ENCODE results near the gene SYT13. TPM values are rescaled to one million over a fixed set of nuclear protein-coding genes. Genes with fewer than 3 reads are reported as not detected.
"Not testable (repeated sequence)": the region's sequence is repeated elsewhere in the genome, so short reads cannot be mapped to it uniquely, and the experiment has no call there.

SYT13 gene
- total RNA-seq, 4 donors from 2014 or later = 0.03 to 1.6 TPM; not detected in 2

GRCh38 chr11:45300715-45301114, 14.6 kb upstream of the SYT13 start:
- TF ChIP-seq POLR2A (IDR thresholded peaks at IDR 0.05) (no peak), CTCF (IDR thresholded peaks at IDR 0.05) (no peak)
- DNase-seq (ENCODE audit: low spot score in 2 of 2) = peak in 1 of 2 donors; percentile 74
- no peak overlapping the region for H3K4me3 ChIP-seq (ENCODE audit: low read depth, poor library complexity, severe bottlenecking)
- intact Hi-C loops (cut with DNase I; ENCODE audit: low total_unique reads) = no loop called here
- 68 to 89% methylated on average over 3 of the region's 3 CpGs for WGBS, 2 donors

- intact Hi-C loops (cut with DNase I; ENCODE audit: low total_unique reads) = no loop called here
These were observed 12.6 kb upstream of the SYT13 start for GRCh38 chr11:45298718-45299117.

GRCh38 chr11:45296075-45296474, 9.9 kb upstream of the SYT13 start:
- no peak overlapping the region for H3K4me3 ChIP-seq (ENCODE audit: low read depth, poor library complexity, severe bottlenecking)
- no peak for DNase-seq (ENCODE audit: low spot score in 2 of 2)
- TF ChIP-seq CTCF (IDR thresholded peaks at IDR 0.05) (no peak), POLR2A (IDR thresholded peaks at IDR 0.05) (no peak)
- intact Hi-C loops (cut with DNase I; ENCODE audit: low total_unique reads) = no loop called here
- 67 to 73% methylated on average over 3 of the region's 3 CpGs for WGBS, 2 donors

More at GRCh38 chr11:45298718-45299117, 12.6 kb upstream of the SYT13 start:
- TF ChIP-seq POLR2A (IDR thresholded peaks at IDR 0.05) (no peak), CTCF (IDR thresholded peaks at IDR 0.05) (no peak)
- 48 to 55% methylated on average over 7 of the region's 7 CpGs for WGBS, 2 donors
- no peak for DNase-seq (ENCODE audit: low spot score in 2 of 2)
- no peak overlapping the region for H3K4me3 ChIP-seq (ENCODE audit: low read depth, poor library complexity, severe bottlenecking)

- no peak overlapping the region for H3K4me3 ChIP-seq (ENCODE audit: low read depth, poor library complexity, severe bottlenecking)
- WGBS, 2 donors = 66 to 78% methylated on average over 4 of the region's 4 CpGs
- TF ChIP-seq POLR2A (IDR thresholded peaks at IDR 0.05) (no peak), CTCF (IDR thresholded peaks at IDR 0.05) (no peak)
- no peak for DNase-seq (ENCODE audit: low spot score in 2 of 2)
- intact Hi-C loops (cut with DNase I; ENCODE audit: low total_unique reads) = no loop called here
These were observed 8.4 kb upstream of the SYT13 start for GRCh38 chr11:45294499-45294898.

GRCh38 chr11:45293566-45294192, 7.5 kb upstream of the SYT13 start:
- WGBS, 2 donors = 24 to 26% methylated on average over 10 to 11 of the region's 11 CpGs
- H3K4me3 ChIP-seq (ENCODE audit: low read depth, poor library complexity, severe bottlenecking); intact Hi-C loops (cut with DNase I; ENCODE audit: low total_unique reads): not testable (repeated sequence)
- peak in 1 of 3 donors; percentile 44 for TF ChIP-seq CTCF (IDR thresholded peaks at IDR 0.05)
- peak in 1 of 2 donors; percentile 69 for DNase-seq (ENCODE audit: low spot score in 2 of 2)

- WGBS, 2 donors = 85 to 88% methylated on average over 1 of the region's 1 CpG
- intact Hi-C loops (cut with DNase I; ENCODE audit: low total_unique reads) = no loop called here
- no peak overlapping the region for H3K4me3 ChIP-seq (ENCODE audit: low read depth, poor library complexity, severe bottlenecking)
- TF ChIP-seq CTCF (IDR thresholded peaks at IDR 0.05) (no peak), POLR2A (IDR thresholded peaks at IDR 0.05) (no peak)
- no peak for DNase-seq (ENCODE audit: low spot score in 2 of 2)
These were observed 4.4 kb upstream of the SYT13 start for GRCh38 chr11:45290586-45290985.
